ENCODE data around the gene GLT1D1.
"Not testable (repeated sequence)": the region's sequence is repeated elsewhere in the genome, so short reads cannot be mapped to it uniquely, and the experiment has no call there.

GRCh38 chr12:128851429-128851828, 1.8 kb upstream of the GLT1D1 start:
- TF ChIP-seq CREB5 (CRISPR knock-in tag; IDR thresholded peaks at IDR 0.05; ENCODE audit: low read depth); TOX (CRISPR knock-in tag; IDR thresholded peaks at IDR 0.05; ENCODE audit: borderline replicate concordance); ZNF8 (CRISPR knock-in tag; IDR thresholded peaks at IDR 0.05); SNAI2 (CRISPR knock-in tag; IDR thresholded peaks at IDR 0.05); ESRRG (CRISPR knock-in tag; IDR thresholded peaks at IDR 0.05); CSRNP3 (CRISPR knock-in tag; IDR thresholded peaks at IDR 0.05); GLIS3 (CRISPR knock-in tag; IDR thresholded peaks at IDR 0.05); ZFP3 (CRISPR knock-in tag; IDR thresholded peaks at IDR 0.05); PPARA (CRISPR knock-in tag; IDR thresholded peaks at IDR 0.05; ENCODE audit: borderline replicate concordance); ARNTL (CRISPR knock-in tag; IDR thresholded peaks at IDR 0.05; ENCODE audit: borderline replicate concordance, low read depth); ZC3H10 (CRISPR knock-in tag; IDR thresholded peaks at IDR 0.05); RARB (CRISPR knock-in tag; IDR thresholded peaks at IDR 0.05): not testable (repeated sequence)
- TF ChIP-seq, protein P1, sequence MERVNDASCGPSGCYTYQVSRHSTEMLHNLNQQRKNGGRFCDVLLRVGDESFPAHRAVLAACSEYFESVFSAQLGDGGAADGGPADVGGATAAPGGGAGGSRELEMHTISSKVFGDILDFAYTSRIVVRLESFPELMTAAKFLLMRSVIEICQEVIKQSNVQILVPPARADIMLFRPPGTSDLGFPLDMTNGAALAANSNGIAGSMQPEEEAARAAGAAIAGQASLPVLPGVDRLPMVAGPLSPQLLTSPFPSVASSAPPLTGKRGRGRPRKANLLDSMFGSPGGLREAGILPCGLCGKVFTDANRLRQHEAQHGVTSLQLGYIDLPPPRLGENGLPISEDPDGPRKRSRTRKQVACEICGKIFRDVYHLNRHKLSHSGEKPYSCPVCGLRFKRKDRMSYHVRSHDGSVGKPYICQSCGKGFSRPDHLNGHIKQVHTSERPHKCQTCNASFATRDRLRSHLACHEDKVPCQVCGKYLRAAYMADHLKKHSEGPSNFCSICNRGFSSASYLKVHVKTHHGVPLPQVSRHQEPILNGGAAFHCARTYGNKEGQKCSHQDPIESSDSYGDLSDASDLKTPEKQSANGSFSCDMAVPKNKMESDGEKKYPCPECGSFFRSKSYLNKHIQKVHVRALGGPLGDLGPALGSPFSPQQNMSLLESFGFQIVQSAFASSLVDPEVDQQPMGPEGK (CRISPR knock-in tag; IDR thresholded peaks at IDR 0.05; ENCODE audit: borderline replicate concordance), result not testable (repeated sequence)
- TF ChIP-seq, protein P2, sequence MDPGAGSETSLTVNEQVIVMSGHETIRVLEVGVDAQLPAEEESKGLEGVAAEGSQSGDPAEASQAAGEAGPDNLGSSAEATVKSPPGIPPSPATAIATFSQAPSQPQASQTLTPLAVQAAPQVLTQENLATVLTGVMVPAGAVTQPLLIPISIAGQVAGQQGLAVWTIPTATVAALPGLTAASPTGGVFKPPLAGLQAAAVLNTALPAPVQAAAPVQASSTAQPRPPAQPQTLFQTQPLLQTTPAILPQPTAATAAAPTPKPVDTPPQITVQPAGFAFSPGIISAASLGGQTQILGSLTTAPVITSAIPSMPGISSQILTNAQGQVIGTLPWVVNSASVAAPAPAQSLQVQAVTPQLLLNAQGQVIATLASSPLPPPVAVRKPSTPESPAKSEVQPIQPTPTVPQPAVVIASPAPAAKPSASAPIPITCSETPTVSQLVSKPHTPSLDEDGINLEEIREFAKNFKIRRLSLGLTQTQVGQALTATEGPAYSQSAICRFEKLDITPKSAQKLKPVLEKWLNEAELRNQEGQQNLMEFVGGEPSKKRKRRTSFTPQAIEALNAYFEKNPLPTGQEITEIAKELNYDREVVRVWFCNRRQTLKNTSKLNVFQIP (CRISPR knock-in tag; IDR thresholded peaks at IDR 0.05; ENCODE audit: borderline replicate concordance, low read depth), result not testable (repeated sequence)
